Common myeloid progenitor, CD34-positive (primary cell): ENCODE data around the gene INAVA.
A peak's percentile ranks its signal among the peaks of the same experiment; 100 is the strongest.

Source experiments
- CTCF ChIA-PET: fragments of 350-600 bp; sonication (Branson Sonifier 250); formaldehyde crosslinking; loops from one replicate; lab custom pipeline; 2021; ENCODE audit warnings: antibody characterized with exemption; lab: Charles Lee
- POLR2A ChIA-PET: fragments of 350-600 bp; sonication (Branson Sonifier 250); formaldehyde crosslinking; loops from one replicate; lab custom pipeline; 2021; ENCODE audit warnings: antibody characterized with exemption; lab: Charles Lee
- DNase-seq, 3 donors: peaks; one replicate each; pipeline versions ENCODE4 v3.0.0 to v3.0.0-alpha.2; 2013
- H3K27ac ChIP-seq, 2 experiments: 1 replicate in 1 of 2; 2 replicates in 1 of 2; pipeline ENCODE4 v1.7.0; 2013; ENCODE audit warnings: inconsistent platforms in 2 of 2, low read length in 2 of 2, mild to moderate bottlenecking in 2 of 2, low read depth in 1 of 2, moderate library complexity in 1 of 2; ENCODE audit not compliant: severe bottlenecking in 2 of 2, insufficient read depth in 1 of 2, poor library complexity in 1 of 2
- H3K27me3 ChIP-seq, 5 experiments: replicated peaks in 2 of 5; 1 replicate in 3 of 5; 2 replicates in 2 of 5; pipeline versions ENCODE4 v1.6.1 to v1.7.0; 2013; ENCODE audit warnings: low read length in 4 of 5, mild to moderate bottlenecking in 2 of 5, moderate library complexity in 2 of 5, inconsistent platforms in 1 of 5; ENCODE audit not compliant: insufficient read depth in 5 of 5, control insufficient read depth in 4 of 5
- H3K36me3 ChIP-seq, 4 experiments: 1 replicate in 2 of 4; 2 replicates in 2 of 4; pipeline versions ENCODE4 v1.6.1 to v1.7.0; 2013; ENCODE audit warnings: low read length in 3 of 4, control low read depth in 1 of 4, mild to moderate bottlenecking in 1 of 4; ENCODE audit not compliant: control insufficient read depth in 4 of 4, insufficient read depth in 4 of 4
- H3K4me1 ChIP-seq, 4 experiments: 1 replicate in 3 of 4; 2 replicates in 1 of 4; pipeline versions ENCODE4 v1.6.1 to v1.7.1; 2013; ENCODE audit warnings: low read length in 3 of 4, mild to moderate bottlenecking in 3 of 4, control low read depth in 1 of 4, inconsistent platforms in 1 of 4, moderate library complexity in 1 of 4; ENCODE audit not compliant: control insufficient read depth in 4 of 4, insufficient read depth in 4 of 4; ENCODE audit errors: control extremely low read depth in 1 of 4
- H3K4me3 ChIP-seq, 7 experiments: 1 replicate in 4 of 7; 2 replicates in 3 of 7; pipeline versions ENCODE4 v1.5.1 to v1.7.0; 2013; ENCODE audit warnings: mild to moderate bottlenecking in 7 of 7, low read length in 6 of 7, moderate library complexity in 6 of 7, inconsistent platforms in 2 of 7, low read depth in 2 of 7, control low read depth in 1 of 7; ENCODE audit not compliant: insufficient read depth in 4 of 7, control insufficient read depth in 1 of 7; ENCODE audit errors: extremely low read depth in 1 of 7
- H3K9me3 ChIP-seq, 5 experiments: 1 replicate in 4 of 5; 2 replicates in 1 of 5; pipeline versions ENCODE4 v1.6.1 to v1.7.1; 2013; ENCODE audit warnings: low read length in 4 of 5, mild to moderate bottlenecking in 2 of 5, inconsistent platforms in 1 of 5, low read depth in 1 of 5, moderate library complexity in 1 of 5; ENCODE audit not compliant: control insufficient read depth in 4 of 5, insufficient read depth in 2 of 5; ENCODE audit errors: control extremely low read depth in 1 of 5
- WGBS: methylation state at CpG from one replicate; pipeline ENCODE4 v1.1.5; 2013; ENCODE audit not compliant: insufficient coverage; 5-methylcytosine and 5-hydroxymethylcytosine counted together

The INAVA gene

GRCh38 chr1:200869753-200870391, 24.8 kb upstream of the INAVA start:
- WGBS = 97% methylated on average over 5 of the region's 9 CpGs
- Histone ChIP-seq H3K27me3 (peaks cover 0 to 48% (median 25%) of the 10 kb centered on the region in 5 experiments), H3K36me3 (no peaks in the 10 kb centered on the region), H3K4me3 (no peak overlapping the region), H3K9me3 (no peaks in the 10 kb centered on the region), H3K4me1 (peaks cover 0 to 14% (median 12%) of the 10 kb centered on the region in 4 experiments), H3K27ac (no peak overlapping the region)
- ChIA-PET POLR2A (no interaction called here), CTCF (no interaction called here)
- no peak for DNase-seq

- peaks cover 0 to 68% (median 34%) of the 10 kb centered on the region in 5 experiments for H3K27me3 ChIP-seq
- no peaks in the 10 kb centered on the region for H3K9me3 ChIP-seq
- H3K4me1 ChIP-seq = peaks cover 0 to 14% (median 12%) of the 10 kb centered on the region in 4 experiments
- ChIA-PET POLR2A (no interaction called here), CTCF (interaction anchor here (1.2 to 1.3 kb wide), 2 partner anchors 10 to 15 kb away, joined by 3 to 6 read pairs; no protein-coding TSS in a partner anchor)
- peak within 1 kb of the TSS in 3 of 7 experiments; percentile 22 to 62 (median 51) for H3K4me3 ChIP-seq
- no peaks in the 10 kb centered on the region for H3K36me3 ChIP-seq
- H3K27ac ChIP-seq = no peak within 1 kb of the TSS
- no peak for DNase-seq
- 80% methylated on average over 17 of the region's 23 CpGs for WGBS
Observed at GRCh38 chr1:200872446-200873115, 22.1 kb upstream of the INAVA start, which contains the start of gene GPR25. Gene GPR25 (plus strand): TSS chr1:200872981. CDS start chr1:200873038, 57 bp downstream.

GRCh38 chr1:200873116-200873670, 21.5 kb upstream of the INAVA start:
- WGBS = 17% methylated on average over 55 of the region's 61 CpGs
- DNase-seq = no peak
- ChIA-PET POLR2A (no interaction called here), CTCF (interaction anchor here (1.1 to 1.3 kb wide), 4 partner anchors 8 to 92 kb away, joined by 3 to 6 read pairs (median 4); no protein-coding TSS in a partner anchor)
- Histone ChIP-seq H3K36me3 (no peaks in the 10 kb centered on the region), H3K9me3 (no peaks in the 10 kb centered on the region), H3K27me3 (peaks cover 0 to 68% (median 34%) of the 10 kb centered on the region in 5 experiments), H3K27ac (no peak overlapping the region), H3K4me3 (peak overlapping the region in 3 of 7 experiments; percentile 22 to 62 (median 51)), H3K4me1 (peaks cover 0 to 14% (median 12%) of the 10 kb centered on the region in 4 experiments)

GRCh38 chr1:200873671-200874397, 20.9 kb upstream of the INAVA start:
- CTCF ChIA-PET = interaction anchor here (1.1 to 1.3 kb wide), 5 partner anchors 9 to 93 kb away, joined by 3 to 6 read pairs (median 3); no protein-coding TSS in a partner anchor
- no peaks in the 10 kb centered on the region for H3K36me3 ChIP-seq
- peak overlapping the region in 3 of 7 experiments; percentile 22 to 62 (median 51) for H3K4me3 ChIP-seq
- DNase-seq = peak; percentile 19 to 56 (median 43)
- H3K27ac ChIP-seq = no peak overlapping the region
- H3K9me3 ChIP-seq = no peaks in the 10 kb centered on the region
- peaks cover 0 to 14% (median 12%) of the 10 kb centered on the region in 4 experiments for H3K4me1 ChIP-seq
- H3K27me3 ChIP-seq = peaks cover 0 to 68% (median 34%) of the 10 kb centered on the region in 5 experiments
- POLR2A ChIA-PET = no interaction called here
- 16% methylated on average over 64 of the region's 66 CpGs for WGBS

GRCh38 chr1:200874694-200875093, 20.0 kb upstream of the INAVA start:
- H3K27me3 ChIP-seq = peaks cover 0 to 64% (median 34%) of the 10 kb centered on the region in 5 experiments
- ChIA-PET CTCF (interaction anchor here (0.5 to 1.3 kb wide), 3 partner anchors 10 to 820 kb away, joined by 3 to 6 read pairs (median 5); no protein-coding TSS in a partner anchor), POLR2A (no interaction called here)
- H3K4me1 ChIP-seq = peaks cover 0 to 14% (median 12%) of the 10 kb centered on the region in 4 experiments
- no peaks in the 10 kb centered on the region for H3K9me3 ChIP-seq
- no peak overlapping the region for H3K27ac ChIP-seq
- 100% methylated on average over 4 of the region's 6 CpGs for WGBS
- H3K36me3 ChIP-seq = no peaks in the 10 kb centered on the region
- no peak for DNase-seq
- H3K4me3 ChIP-seq = no peak overlapping the region

- WGBS = 95% methylated on average over 5 of the region's 5 CpGs
- peaks cover 0 to 59% (median 35%) of the 10 kb centered on the region in 5 experiments for H3K27me3 ChIP-seq
Observed at GRCh38 chr1:200875416-200875815, 19.3 kb upstream of the INAVA start.

More at GRCh38 chr1:200875416-200875815, 19.3 kb upstream of the INAVA start:
- H3K4me3 ChIP-seq = no peak overlapping the region
- peaks cover 0 to 14% (median 12%) of the 10 kb centered on the region in 4 experiments for H3K4me1 ChIP-seq
- H3K36me3 ChIP-seq = no peaks in the 10 kb centered on the region
- no peak for DNase-seq
- no peaks in the 10 kb centered on the region for H3K9me3 ChIP-seq
- ChIA-PET CTCF (no interaction called here), POLR2A (no interaction called here)
- H3K27ac ChIP-seq = no peak overlapping the region
